Keratinocyte (primary cell): ENCODE measurements around the gene AP1M1. TPM values are rescaled to one million over a fixed set of nuclear protein-coding genes. Genes with fewer than 3 reads are reported as not detected.

Experiments
- DNase-seq: peaks from one replicate; pipeline ENCODE4 v3.0.0-alpha.2; 2011; ENCODE audit warnings: low read depth, missing footprints, low spot score
- FAIRE-seq: peaks from 2 replicates; lab custom pipeline; 2011; peaks lifted over from hg19 to GRCh38; lab: Jason Lieb, UNC
- H2AFZ ChIP-seq: 2 replicates; pipeline ENCODE4 v1.6.0; 2012; ENCODE audit warnings: low read length, control low read depth, inconsistent platforms; ENCODE audit not compliant: control insufficient read depth
- H3K27ac ChIP-seq: 2 replicates; pipeline ENCODE4 v1.5.1; 2011; ENCODE audit warnings: low read length; ENCODE audit not compliant: control insufficient read depth, insufficient read depth
- H3K27me3 ChIP-seq: 3 replicates; pipeline ENCODE4 v1.6.0; 2011; ENCODE audit warnings: low read length; ENCODE audit not compliant: control insufficient read depth, insufficient read depth; ENCODE audit errors: extremely low read depth
- H3K36me3 ChIP-seq, 2 experiments: 2 replicates in 1 of 2; 3 replicates in 1 of 2; pipeline ENCODE4 v1.5.1; 2011; ENCODE audit warnings: low read length in 2 of 2, mild to moderate bottlenecking in 1 of 2; ENCODE audit not compliant: control insufficient read depth in 2 of 2, insufficient read depth in 2 of 2; ENCODE audit errors: extremely low read depth in 1 of 2
- H3K4me1 ChIP-seq: 3 replicates; pipeline ENCODE4 v1.5.1; 2011; ENCODE audit warnings: low read length; ENCODE audit not compliant: control insufficient read depth, insufficient read depth; ENCODE audit errors: extremely low read depth
- H3K4me2 ChIP-seq: 3 replicates; pipeline ENCODE4 v1.6.0; 2011; ENCODE audit warnings: low read depth, low read length; ENCODE audit not compliant: control insufficient read depth, insufficient read depth; ENCODE audit errors: extremely low read depth
- H3K4me3 ChIP-seq, 3 experiments: fragments of 200-600 bp in 1 of 3; sonication (generic) in 1 of 3; 2 replicates in 2 of 3; 3 replicates in 1 of 3; pipeline ENCODE4 v1.5.1; 2011 to 2016; ENCODE audit warnings: low read length in 3 of 3, mild to moderate bottlenecking in 3 of 3, control low read depth in 2 of 3, inconsistent platforms in 1 of 3, low read depth in 1 of 3, mixed read lengths in 1 of 3, mixed run types in 1 of 3, moderate library complexity in 1 of 3; ENCODE audit not compliant: control insufficient read depth in 2 of 3, insufficient read depth in 2 of 3; ENCODE audit errors: extremely low read depth in 1 of 3
- H3K79me2 ChIP-seq: 2 replicates; pipeline ENCODE4 v1.6.0; 2012; ENCODE audit warnings: low read length; ENCODE audit not compliant: control insufficient read depth, insufficient read depth
- H3K9ac ChIP-seq: 3 replicates; pipeline ENCODE4 v1.6.0; 2011; ENCODE audit warnings: low read length; ENCODE audit not compliant: control insufficient read depth, insufficient read depth; ENCODE audit errors: extremely low read depth
- H3K9me1 ChIP-seq: 3 replicates; pipeline ENCODE4 v1.6.0; 2011; ENCODE audit warnings: low read length; ENCODE audit not compliant: control insufficient read depth, insufficient read depth; ENCODE audit errors: extremely low read depth
- H3K9me3 ChIP-seq: 2 replicates; pipeline ENCODE4 v1.5.1; 2012; ENCODE audit warnings: low read depth, low read length; ENCODE audit not compliant: control insufficient read depth
- H4K20me1 ChIP-seq: 3 replicates; pipeline ENCODE4 v1.6.0; 2011; ENCODE audit warnings: low read length; ENCODE audit not compliant: control insufficient read depth, insufficient read depth; ENCODE audit errors: extremely low read depth
- EZH2 ChIP-seq: IDR thresholded peaks from one replicate; pipeline ENCODE4 v1.6.1; 2012; ENCODE audit warnings: inconsistent platforms, mild to moderate bottlenecking, low read length, moderate library complexity
- dilution Hi-C: fragments of 300-500 bp; cut with MboI; formaldehyde crosslinking; loops from one replicate; pipeline ENCODE4 v1.7.0; 2020; ENCODE audit warnings: low sequenced_read_pairs; ENCODE audit not compliant: extremely low pct_ligation_motif_present
- polyA plus RNA-seq, 5 experiments: library from polyadenylated mRNA; depleted of rRNA in 3 of 5; stranded (reverse) in 3 of 5; stranded (forward) in 1 of 5; unstranded in 1 of 5; fragments of >200 nt; gene quantifications; 1 replicate in 1 of 5; 2 replicates in 3 of 5; 3 replicates in 1 of 5; pipeline versions ENCODE4 v1.2.1 to v1.2.3, GENCODE V29; 2011 to 2012; ENCODE audit warnings: missing spikeins in 2 of 5, low read depth in 1 of 5, low replicate concordance in 1 of 5
- TF ChIP-seq, protein P1 (sequence below), 3 experiments: IDR thresholded peaks in 1 of 3; conservative IDR thresholded peaks in 1 of 3; optimal IDR thresholded peaks in 1 of 3; 2 replicates in 2 of 3; 3 replicates in 1 of 3; pipeline versions ENCODE3 to v1.5.1; 2011; ENCODE audit warnings: low read length in 3 of 3, mild to moderate bottlenecking in 3 of 3, moderate library complexity in 2 of 3, control low read depth in 1 of 3, inconsistent platforms in 1 of 3; ENCODE audit not compliant: insufficient read depth in 2 of 3; ENCODE audit errors: extremely low read depth in 1 of 3

The AP1M1 gene
- polyA plus RNA-seq, 1 donor (not counting 4 experiments of a cell fraction or from before 2014, with no cell fraction given): 27.7 TPM

GRCh38 chr19:16155128-16155527 is 42.6 kb upstream of the AP1M1 start:
- no peaks in the 10 kb centered on the region for H3K9me3 ChIP-seq
- no peak overlapping the region for H3K4me3 ChIP-seq
- no peaks in the 10 kb centered on the region for H4K20me1 ChIP-seq
- DNase-seq (no peak), FAIRE-seq (no peak)
- no peak overlapping the region for H3K9ac ChIP-seq
- H3K27me3 ChIP-seq: no peaks in the 10 kb centered on the region
- H2AFZ ChIP-seq: no peak overlapping the region
- H3K4me1 ChIP-seq: no peaks in the 10 kb centered on the region
- TF ChIP-seq, protein P1, sequence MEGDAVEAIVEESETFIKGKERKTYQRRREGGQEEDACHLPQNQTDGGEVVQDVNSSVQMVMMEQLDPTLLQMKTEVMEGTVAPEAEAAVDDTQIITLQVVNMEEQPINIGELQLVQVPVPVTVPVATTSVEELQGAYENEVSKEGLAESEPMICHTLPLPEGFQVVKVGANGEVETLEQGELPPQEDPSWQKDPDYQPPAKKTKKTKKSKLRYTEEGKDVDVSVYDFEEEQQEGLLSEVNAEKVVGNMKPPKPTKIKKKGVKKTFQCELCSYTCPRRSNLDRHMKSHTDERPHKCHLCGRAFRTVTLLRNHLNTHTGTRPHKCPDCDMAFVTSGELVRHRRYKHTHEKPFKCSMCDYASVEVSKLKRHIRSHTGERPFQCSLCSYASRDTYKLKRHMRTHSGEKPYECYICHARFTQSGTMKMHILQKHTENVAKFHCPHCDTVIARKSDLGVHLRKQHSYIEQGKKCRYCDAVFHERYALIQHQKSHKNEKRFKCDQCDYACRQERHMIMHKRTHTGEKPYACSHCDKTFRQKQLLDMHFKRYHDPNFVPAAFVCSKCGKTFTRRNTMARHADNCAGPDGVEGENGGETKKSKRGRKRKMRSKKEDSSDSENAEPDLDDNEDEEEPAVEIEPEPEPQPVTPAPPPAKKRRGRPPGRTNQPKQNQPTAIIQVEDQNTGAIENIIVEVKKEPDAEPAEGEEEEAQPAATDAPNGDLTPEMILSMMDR (optimal IDR thresholded peaks at IDR 0.05 in 1 of 3, IDR thresholded peaks at IDR 0.05 in 1 of 3, conservative IDR thresholded peaks at IDR 0.05 in 1 of 3; ENCODE audit: extremely low read depth in 1 of 3, insufficient read depth in 2 of 3, low read length in 3 of 3): no peak
- no peak for TF ChIP-seq EZH2
- H3K36me3 ChIP-seq: no peaks in the 10 kb centered on the region
- no peaks in the 10 kb centered on the region for H3K79me2 ChIP-seq
- dilution Hi-C loops: no loop called here
- no peak overlapping the region for H3K4me2 ChIP-seq
- no peaks in the 10 kb centered on the region for H3K9me1 ChIP-seq
- H3K27ac ChIP-seq: no peak overlapping the region

- Histone ChIP-seq H3K4me1 (peaks cover 11% of the 10 kb centered on the region), H3K9me1 (no peaks in the 10 kb centered on the region), H3K79me2 (no peaks in the 10 kb centered on the region), H3K4me3 (no peak overlapping the region), H3K4me2 (no peak overlapping the region), H3K27me3 (no peaks in the 10 kb centered on the region), H3K9ac (no peak overlapping the region), H3K9me3 (no peaks in the 10 kb centered on the region), H3K27ac (no peak overlapping the region), H3K36me3 (no peaks in the 10 kb centered on the region), H2AFZ (no peak overlapping the region), H4K20me1 (no peaks in the 10 kb centered on the region)
- TF ChIP-seq EZH2: no peak
- TF ChIP-seq, protein P1 (optimal IDR thresholded peaks at IDR 0.05 in 1 of 3, IDR thresholded peaks at IDR 0.05 in 1 of 3, conservative IDR thresholded peaks at IDR 0.05 in 1 of 3; ENCODE audit: extremely low read depth in 1 of 3, insufficient read depth in 2 of 3, low read length in 3 of 3): no peak
- dilution Hi-C loops: no loop called here
- DNase-seq (no peak), FAIRE-seq (no peak)
Observed at GRCh38 chr19:16156904-16157303, 40.8 kb upstream of the AP1M1 start.
